Stimulated activated effector memory CD8-positive, alpha-beta T cell treated with anti-CD3 and anti-CD28 coated beads, Interleukin-12 subunit alpha, Interleukin-12 subunit beta, amount 100 ng/mL, for 72 hours (primary cell): ENCODE measurements around the gene XPNPEP1.

Source experiments
- ATAC-seq: fragments of 150-1000 bp; cut with Tn5 transposase; 2 replicates; pipeline ENCODE4 v1.10.0; 2021
- DNase-seq, 2 donors: peaks; one replicate each; pipeline ENCODE4 v3.0.0; 2021 to 2022; ENCODE audit warnings: low spot score in 2 of 2
- H3K27ac Mint-ChIP-seq: one replicate; pipeline ENCODE4 v1.8.0; 2022; ENCODE audit warnings: mild to moderate bottlenecking, mixed read lengths
- H3K36me3 Mint-ChIP-seq: one replicate; pipeline ENCODE4 v1.8.0; 2022; ENCODE audit warnings: mild to moderate bottlenecking, mixed read lengths
- H3K4me1 Mint-ChIP-seq: one replicate; pipeline ENCODE4 v1.8.0; 2022; ENCODE audit warnings: mixed read lengths
- H3K4me3 Mint-ChIP-seq: one replicate; pipeline ENCODE4 v1.8.0; 2022; ENCODE audit warnings: mild to moderate bottlenecking, mixed read lengths
- H3K9me3 Mint-ChIP-seq: one replicate; pipeline ENCODE4 v1.8.0; 2022; ENCODE audit warnings: mixed read lengths

The XPNPEP1 gene

GRCh38 chr10:109922976-109923921 lies at the start of gene XPNPEP1:
TSS of gene XPNPEP1 (minus strand) at chr10:109923511. CDS start at chr10:109923433, 78 bp downstream.
- Mint-ChIP-seq H3K27ac (peak within 1 kb of the TSS; percentile 95), H3K36me3 (peaks cover 7% of the 10 kb centered on the region), H3K9me3 (no peaks in the 10 kb centered on the region), H3K4me3 (peak within 1 kb of the TSS; percentile 87), H3K4me1 (peaks cover 58% of the 10 kb centered on the region)
- ATAC-seq (peak; percentile 97), DNase-seq (peak; percentile 81 to 87)

GRCh38 chr10:109972372-109973001 lies 49.2 kb upstream of the XPNPEP1 start:
- Mint-ChIP-seq H3K9me3 (no peaks in the 10 kb centered on the region), H3K4me1 (peaks cover 6% of the 10 kb centered on the region), H3K36me3 (no peaks in the 10 kb centered on the region), H3K27ac (no peak overlapping the region), H3K4me3 (no peak overlapping the region)
- ATAC-seq (no peak), DNase-seq (no peak)

GRCh38 chr10:109971634-109972033 lies 48.3 kb upstream of the XPNPEP1 start:
- H3K36me3 Mint-ChIP-seq: no peaks in the 10 kb centered on the region
- no peak for DNase-seq
- no peak for ATAC-seq
- peaks cover 6% of the 10 kb centered on the region for H3K4me1 Mint-ChIP-seq
- no peak overlapping the region for H3K4me3 Mint-ChIP-seq
- H3K9me3 Mint-ChIP-seq: no peaks in the 10 kb centered on the region
- H3K27ac Mint-ChIP-seq: no peak overlapping the region

- no peak for ATAC-seq
- Mint-ChIP-seq H3K36me3 (no peaks in the 10 kb centered on the region), H3K27ac (no peak overlapping the region), H3K9me3 (no peaks in the 10 kb centered on the region), H3K4me1 (peaks cover 6% of the 10 kb centered on the region), H3K4me3 (no peak overlapping the region)
- DNase-seq: no peak
Observed at GRCh38 chr10:109969760-109970346, 46.5 kb upstream of the XPNPEP1 start.

- Mint-ChIP-seq H3K4me1 (peaks cover 6% of the 10 kb centered on the region), H3K36me3 (no peaks in the 10 kb centered on the region)
- DNase-seq: no peak
Observed at GRCh38 chr10:109968953-109969759, 45.8 kb upstream of the XPNPEP1 start.

GRCh38 chr10:109967739-109968088 lies 44.4 kb upstream of the XPNPEP1 start:
- H3K27ac Mint-ChIP-seq: no peak overlapping the region
- DNase-seq (no peak), ATAC-seq (no peak)
- H3K4me3 Mint-ChIP-seq: no peak overlapping the region
- H3K4me1 Mint-ChIP-seq: peaks cover 11% of the 10 kb centered on the region
- H3K36me3 Mint-ChIP-seq: no peaks in the 10 kb centered on the region
- no peaks in the 10 kb centered on the region for H3K9me3 Mint-ChIP-seq

More at GRCh38 chr10:109968953-109969759, 45.8 kb upstream of the XPNPEP1 start:
- no peak for ATAC-seq
- Mint-ChIP-seq H3K9me3 (no peaks in the 10 kb centered on the region), H3K27ac (no peak overlapping the region), H3K4me3 (no peak overlapping the region)

- Mint-ChIP-seq H3K27ac (no peak overlapping the region), H3K4me1 (peaks cover 11% of the 10 kb centered on the region), H3K9me3 (no peaks in the 10 kb centered on the region), H3K4me3 (no peak overlapping the region), H3K36me3 (no peaks in the 10 kb centered on the region)
- DNase-seq: no peak
- ATAC-seq: no peak
Observed at GRCh38 chr10:109966961-109967738, 43.8 kb upstream of the XPNPEP1 start.

GRCh38 chr10:109964318-109964717 lies 41.0 kb upstream of the XPNPEP1 start:
- no peak overlapping the region for H3K4me3 Mint-ChIP-seq
- no peak for ATAC-seq
- no peak for DNase-seq
- no peak overlapping the region for H3K27ac Mint-ChIP-seq
- peaks cover 11% of the 10 kb centered on the region for H3K4me1 Mint-ChIP-seq
- H3K36me3 Mint-ChIP-seq: no peaks in the 10 kb centered on the region
- no peaks in the 10 kb centered on the region for H3K9me3 Mint-ChIP-seq

- Mint-ChIP-seq H3K36me3 (no peaks in the 10 kb centered on the region), H3K27ac (no peak overlapping the region)
Observed at GRCh38 chr10:109963439-109963838, 40.1 kb upstream of the XPNPEP1 start.

GRCh38 chr10:109962247-109962646 lies 38.9 kb upstream of the XPNPEP1 start:
- no peaks in the 10 kb centered on the region for H3K9me3 Mint-ChIP-seq
- H3K4me3 Mint-ChIP-seq: no peak overlapping the region
- no peaks in the 10 kb centered on the region for H3K36me3 Mint-ChIP-seq
- ATAC-seq (peak; percentile 48), DNase-seq (no peak)
- peaks cover 6% of the 10 kb centered on the region for H3K4me1 Mint-ChIP-seq
- no peak overlapping the region for H3K27ac Mint-ChIP-seq

More at GRCh38 chr10:109963439-109963838, 40.1 kb upstream of the XPNPEP1 start:
- Mint-ChIP-seq H3K4me3 (no peak overlapping the region), H3K4me1 (peaks cover 6% of the 10 kb centered on the region), H3K9me3 (no peaks in the 10 kb centered on the region)
- DNase-seq: no peak
- ATAC-seq: no peak

GRCh38 chr10:109961174-109962001 lies 38.1 kb upstream of the XPNPEP1 start:
- Mint-ChIP-seq H3K4me1 (peaks cover 11% of the 10 kb centered on the region), H3K4me3 (no peak overlapping the region), H3K9me3 (no peaks in the 10 kb centered on the region), H3K27ac (no peak overlapping the region), H3K36me3 (no peaks in the 10 kb centered on the region)
- ATAC-seq: no peak
- DNase-seq: no peak

GRCh38 chr10:109960682-109961081 lies 37.4 kb upstream of the XPNPEP1 start:
- H3K27ac Mint-ChIP-seq: no peak overlapping the region
- H3K4me1 Mint-ChIP-seq: peaks cover 14% of the 10 kb centered on the region
- no peaks in the 10 kb centered on the region for H3K9me3 Mint-ChIP-seq
- no peak overlapping the region for H3K4me3 Mint-ChIP-seq
- ATAC-seq (no peak), DNase-seq (no peak)
- no peaks in the 10 kb centered on the region for H3K36me3 Mint-ChIP-seq

- H3K4me3 Mint-ChIP-seq: no peak overlapping the region
Observed at GRCh38 chr10:109959259-109960145, 36.2 kb upstream of the XPNPEP1 start.

More at GRCh38 chr10:109959259-109960145, 36.2 kb upstream of the XPNPEP1 start:
- ATAC-seq (no peak), DNase-seq (no peak)
- H3K4me1 Mint-ChIP-seq: peaks cover 14% of the 10 kb centered on the region
- H3K9me3 Mint-ChIP-seq: no peaks in the 10 kb centered on the region
- no peak overlapping the region for H3K27ac Mint-ChIP-seq
- H3K36me3 Mint-ChIP-seq: no peaks in the 10 kb centered on the region
